ENCODE data around the gene KHSRP. TPM values are rescaled to one million over a fixed set of nuclear protein-coding genes. Genes with fewer than 3 reads are reported as not detected.

KHSRP gene
- total and polyA plus RNA-seq, 2 of the 13 experiments (the other 11 are each of a cell fraction or from before 2014, with no cell fraction given), result 72.1 to 129 TPM

GRCh38 chr19:6393074-6393982 is 31.3 kb downstream of the KHSRP start, which contains the start of gene GTF2F1 (continued):
- TF ChIP-seq PBX3 (CRISPR knock-in tag; IDR thresholded peaks at IDR 0.05; ENCODE audit: borderline replicate concordance) (no peak), MYC (CRISPR knock-in tag; IDR thresholded peaks at IDR 0.05; ENCODE audit: borderline replicate concordance) (no peak; the same call in 1 of the 2 replicates), MEF2D (CRISPR knock-in tag; IDR thresholded peaks at IDR 0.05) (no peak), RELA (CRISPR knock-in tag; IDR thresholded peaks at IDR 0.05) (no peak), ZMAT5 (CRISPR knock-in tag; IDR thresholded peaks at IDR 0.05; ENCODE audit: borderline replicate concordance, low read depth) (no peak), ZBTB20 (CRISPR knock-in tag; IDR thresholded peaks at IDR 0.05; ENCODE audit: borderline replicate concordance, low read depth) (0 out of 2 replicates have a peak, but pooled peaks have one; percentile 4), ZNF432 (CRISPR knock-in tag; IDR thresholded peaks at IDR 0.05; ENCODE audit: borderline replicate concordance) (no peak), THYN1 (CRISPR knock-in tag; IDR thresholded peaks at IDR 0.05; ENCODE audit: borderline replicate concordance, low read depth) (0 out of 2 replicates have a peak, but pooled peaks have one; percentile 20), NFYC (CRISPR knock-in tag; IDR thresholded peaks at IDR 0.05) (no peak; the same call in 1 of the 2 replicates), PAWR (CRISPR knock-in tag; IDR thresholded peaks at IDR 0.05; ENCODE audit: borderline replicate concordance) (no peak; the same call in 1 of the 2 replicates), DNMT3B (CRISPR knock-in tag; conservative IDR thresholded peaks at IDR 0.05) (no peak), AGO2 (optimal IDR thresholded peaks at IDR 0.05; ENCODE audit: low read depth, low read length) (no peak), HNF1B (CRISPR knock-in tag; IDR thresholded peaks at IDR 0.05) (peak; percentile 44; the same call in 1 of the 2 replicates), ZNF331 (CRISPR knock-in tag; IDR thresholded peaks at IDR 0.05) (no peak)
- TF ChIP-seq, protein P1, sequence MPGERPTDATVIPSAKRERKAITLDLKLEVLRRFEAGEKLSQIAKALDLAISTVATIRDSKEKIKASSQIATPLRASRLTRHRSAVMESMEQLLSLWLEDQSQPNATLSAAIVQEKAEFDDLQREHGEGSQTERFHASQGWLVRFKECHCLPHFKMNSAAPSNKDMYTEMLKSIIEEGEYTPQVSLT (CRISPR knock-in tag; IDR thresholded peaks at IDR 0.05; ENCODE audit: borderline replicate concordance, low read depth), result no peak
- TF ChIP-seq, protein P2, sequence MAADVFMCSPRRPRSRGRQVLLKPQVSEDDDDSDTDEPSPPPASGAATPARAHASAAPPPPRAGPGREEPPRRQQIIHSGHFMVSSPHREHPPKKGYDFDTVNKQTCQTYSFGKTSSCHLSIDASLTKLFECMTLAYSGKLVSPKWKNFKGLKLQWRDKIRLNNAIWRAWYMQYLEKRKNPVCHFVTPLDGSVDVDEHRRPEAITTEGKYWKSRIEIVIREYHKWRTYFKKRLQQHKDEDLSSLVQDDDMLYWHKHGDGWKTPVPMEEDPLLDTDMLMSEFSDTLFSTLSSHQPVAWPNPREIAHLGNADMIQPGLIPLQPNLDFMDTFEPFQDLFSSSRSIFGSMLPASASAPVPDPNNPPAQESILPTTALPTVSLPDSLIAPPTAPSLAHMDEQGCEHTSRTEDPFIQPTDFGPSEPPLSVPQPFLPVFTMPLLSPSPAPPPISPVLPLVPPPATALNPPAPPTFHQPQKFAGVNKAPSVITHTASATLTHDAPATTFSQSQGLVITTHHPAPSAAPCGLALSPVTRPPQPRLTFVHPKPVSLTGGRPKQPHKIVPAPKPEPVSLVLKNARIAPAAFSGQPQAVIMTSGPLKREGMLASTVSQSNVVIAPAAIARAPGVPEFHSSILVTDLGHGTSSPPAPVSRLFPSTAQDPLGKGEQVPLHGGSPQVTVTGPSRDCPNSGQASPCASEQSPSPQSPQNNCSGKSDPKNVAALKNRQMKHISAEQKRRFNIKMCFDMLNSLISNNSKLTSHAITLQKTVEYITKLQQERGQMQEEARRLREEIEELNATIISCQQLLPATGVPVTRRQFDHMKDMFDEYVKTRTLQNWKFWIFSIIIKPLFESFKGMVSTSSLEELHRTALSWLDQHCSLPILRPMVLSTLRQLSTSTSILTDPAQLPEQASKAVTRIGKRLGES (CRISPR knock-in tag; IDR thresholded peaks at IDR 0.05; ENCODE audit: borderline replicate concordance), result no peak
- TF ChIP-seq, protein P3, sequence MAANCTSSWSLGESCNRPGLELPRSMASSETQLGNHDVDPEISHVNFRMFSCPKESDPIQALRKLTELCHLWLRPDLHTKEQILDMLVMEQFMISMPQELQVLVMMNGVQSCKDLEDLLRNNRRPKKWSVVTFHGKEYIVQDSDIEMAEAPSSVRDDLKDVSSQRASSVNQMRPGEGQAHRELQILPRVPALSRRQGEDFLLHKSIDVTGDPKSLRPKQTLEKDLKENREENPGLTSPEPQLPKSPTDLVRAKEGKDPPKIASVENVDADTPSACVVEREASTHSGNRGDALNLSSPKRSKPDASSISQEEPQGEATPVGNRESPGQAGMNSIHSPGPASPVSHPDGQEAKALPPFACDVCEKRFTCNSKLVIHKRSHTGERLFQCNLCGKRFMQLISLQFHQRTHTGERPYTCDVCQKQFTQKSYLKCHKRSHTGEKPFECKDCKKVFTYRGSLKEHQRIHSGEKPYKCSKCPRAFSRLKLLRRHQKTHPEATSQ (CRISPR knock-in tag; IDR thresholded peaks at IDR 0.05; ENCODE audit: borderline replicate concordance), result peak; percentile 57; the same call in 1 of the 2 replicates
